ENCODE measurements around the gene RHOB. TPM values are rescaled to one million over a fixed set of nuclear protein-coding genes. Genes with fewer than 3 reads are reported as not detected.

Gene RHOB
- total RNA-seq, 4 donors from 2014 or later: 1,356 to 1,875 (median 1,699) TPM

- no peaks in the 10 kb centered on the region for H3K9me3 ChIP-seq
- no peaks in the 10 kb centered on the region for H3K4me1 ChIP-seq
- no peak for TF ChIP-seq EP300 (IDR thresholded peaks at IDR 0.05)
- TF ChIP-seq CTCF (IDR thresholded peaks at IDR 0.05): no peak
- no peak for TF ChIP-seq POLR2A (IDR thresholded peaks at IDR 0.05)
- no peak overlapping the region for H3K4me3 ChIP-seq
- H3K36me3 ChIP-seq: no peaks in the 10 kb centered on the region
- no peak overlapping the region for H3K27ac ChIP-seq
- no peaks in the 10 kb centered on the region for H3K27me3 ChIP-seq
- 62 to 75% methylated on average over 3 of the region's 3 CpGs for WGBS, 2 donors
- DNase-seq (ENCODE audit: low spot score in 2 of 2): no peak
Observed at GRCh38 chr2:20400787-20401488, 45.9 kb upstream of the RHOB start.

- no peaks in the 10 kb centered on the region for H3K27me3 ChIP-seq
- H3K36me3 ChIP-seq: no peaks in the 10 kb centered on the region
- H3K4me1 ChIP-seq: no peaks in the 10 kb centered on the region
- H3K9me3 ChIP-seq: no peaks in the 10 kb centered on the region
- 65 to 88% methylated on average over 6 of the region's 6 CpGs for WGBS, 2 donors
- H3K4me3 ChIP-seq: no peak overlapping the region
- TF ChIP-seq POLR2A (IDR thresholded peaks at IDR 0.05): no peak
- no peak for TF ChIP-seq CTCF (IDR thresholded peaks at IDR 0.05)
- no peak for TF ChIP-seq EP300 (IDR thresholded peaks at IDR 0.05)
- no peak overlapping the region for H3K27ac ChIP-seq
- DNase-seq (ENCODE audit: low spot score in 2 of 2): no peak
Observed at GRCh38 chr2:20401489-20401835, 45.4 kb upstream of the RHOB start.

- TF ChIP-seq CTCF (IDR thresholded peaks at IDR 0.05) (no peak), POLR2A (IDR thresholded peaks at IDR 0.05) (no peak), EP300 (IDR thresholded peaks at IDR 0.05) (no peak)
- DNase-seq (ENCODE audit: low spot score in 2 of 2): no peak
- H3K27me3 ChIP-seq: no peaks in the 10 kb centered on the region
- H3K4me3 ChIP-seq: no peak overlapping the region
- no peak overlapping the region for H3K27ac ChIP-seq
- H3K36me3 ChIP-seq: no peaks in the 10 kb centered on the region
- H3K4me1 ChIP-seq: no peaks in the 10 kb centered on the region
- WGBS, 2 donors: 57 to 81% methylated on average over 5 of the region's 5 CpGs
- peaks cover 0 to 19% (median 2%) of the 10 kb centered on the region in 4 donors for H3K9me3 ChIP-seq
Observed at GRCh38 chr2:20403774-20404312, 43.0 kb upstream of the RHOB start.

- no peaks in the 10 kb centered on the region for H3K4me1 ChIP-seq
- TF ChIP-seq CTCF (IDR thresholded peaks at IDR 0.05) (no peak), EP300 (IDR thresholded peaks at IDR 0.05) (no peak), POLR2A (IDR thresholded peaks at IDR 0.05) (no peak)
- H3K36me3 ChIP-seq: no peaks in the 10 kb centered on the region
- H3K9me3 ChIP-seq: peaks cover 0 to 30% (median 2%) of the 10 kb centered on the region in 4 donors
- no peak overlapping the region for H3K27ac ChIP-seq
- WGBS, 2 donors: 82 to 94% methylated on average over 2 of the region's 2 CpGs
- no peak overlapping the region for H3K4me3 ChIP-seq
- H3K27me3 ChIP-seq: no peaks in the 10 kb centered on the region
- no peak for DNase-seq (ENCODE audit: low spot score in 2 of 2)
Observed at GRCh38 chr2:20404950-20405349, 41.9 kb upstream of the RHOB start.

- Histone ChIP-seq H3K27me3 (no peaks in the 10 kb centered on the region), H3K36me3 (no peaks in the 10 kb centered on the region), H3K4me3 (no peak overlapping the region), H3K4me1 (no peaks in the 10 kb centered on the region), H3K9me3 (peaks cover 0 to 35% (median 2%) of the 10 kb centered on the region in 4 donors), H3K27ac (no peak overlapping the region)
- TF ChIP-seq EP300 (IDR thresholded peaks at IDR 0.05) (no peak), POLR2A (IDR thresholded peaks at IDR 0.05) (no peak), CTCF (IDR thresholded peaks at IDR 0.05) (no peak)
- DNase-seq (ENCODE audit: low spot score in 2 of 2): no peak
Observed at GRCh38 chr2:20409039-20409438, 37.8 kb upstream of the RHOB start.

Data from tibial nerve (tissue), 4 donors.